Measurements from ENCODE around the gene IFI6.

The IFI6 gene

GRCh38 chr1:27669876-27670275, 2.1 kb downstream of the IFI6 start:
- H3K27ac ChIP-seq (ENCODE audit: low read depth, low read length) = no peak overlapping the region
- no peaks in the 10 kb centered on the region for H3K9me3 ChIP-seq (ENCODE audit: control insufficient read depth, insufficient read depth, low read length)
- H3K9ac ChIP-seq (ENCODE audit: low read depth, low read length) = no peak overlapping the region
- H3K36me3 ChIP-seq (ENCODE audit: control insufficient read depth, insufficient read depth, low read length) = no peaks in the 10 kb centered on the region
- H3K4me3 ChIP-seq (ENCODE audit: low read depth, low read length) = no peak overlapping the region
- 0 out of 2 replicates have a peak, but pooled peaks cover 3% of the 10 kb centered on the region for H3K4me1 ChIP-seq (ENCODE audit: control insufficient read depth, insufficient read depth, low read length)
- peaks cover 10% of the 10 kb centered on the region for H3K27me3 ChIP-seq (ENCODE audit: control insufficient read depth, insufficient read depth, low read length)

DNA sequence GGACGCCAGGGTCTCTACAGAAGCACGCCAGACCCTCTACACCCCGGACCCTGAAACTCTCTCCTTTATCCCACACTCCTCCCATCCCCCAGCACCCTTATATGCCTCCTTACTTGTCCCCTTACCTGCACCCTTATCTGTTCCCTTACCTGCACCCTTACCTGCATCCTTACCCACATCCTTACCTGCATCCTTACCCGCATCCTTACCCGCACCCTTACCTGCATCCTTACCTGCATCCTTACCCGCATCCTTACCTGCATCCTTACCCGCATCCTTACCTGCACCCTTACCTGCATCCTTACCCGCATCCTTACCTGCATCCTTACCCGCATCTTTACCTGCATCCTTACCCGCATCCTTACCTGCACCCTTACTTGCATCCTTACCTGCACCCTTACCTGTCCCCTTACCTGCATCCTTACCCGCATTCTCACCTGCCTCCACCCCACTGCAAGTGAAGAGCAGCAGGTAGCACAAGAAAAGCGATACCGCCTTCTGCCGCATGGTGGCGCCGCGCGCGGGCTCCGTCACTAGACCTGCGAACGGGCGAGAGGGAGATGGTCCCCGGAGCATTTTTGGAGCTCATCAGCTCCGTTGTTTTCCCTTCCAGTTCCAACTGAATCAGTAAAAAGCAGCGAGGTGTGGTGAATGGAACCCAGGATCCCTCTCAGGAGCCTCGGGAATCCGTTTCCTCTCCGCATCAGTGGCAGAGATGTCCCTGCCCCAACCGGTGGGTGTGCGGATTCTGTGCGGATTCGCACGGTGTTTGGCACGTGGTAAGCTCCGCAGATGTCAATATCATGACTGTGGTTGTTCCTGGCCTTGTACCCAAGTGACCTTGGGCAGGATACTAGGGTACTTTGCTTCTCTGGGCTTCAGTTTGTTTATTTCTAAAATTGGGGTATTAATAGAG, 2.9 kb downstream of the IFI6 start:
- no peaks in the 10 kb centered on the region for H3K9me3 ChIP-seq (ENCODE audit: control insufficient read depth, insufficient read depth, low read length)
- no peak overlapping the region for H3K9ac ChIP-seq (ENCODE audit: low read depth, low read length)
- peak overlapping the region; percentile 48 for H3K4me3 ChIP-seq (ENCODE audit: low read depth, low read length)
- peaks cover 10% of the 10 kb centered on the region for H3K27me3 ChIP-seq (ENCODE audit: control insufficient read depth, insufficient read depth, low read length)
- 0 out of 2 replicates have a peak, but pooled peaks cover 3% of the 10 kb centered on the region for H3K4me1 ChIP-seq (ENCODE audit: control insufficient read depth, insufficient read depth, low read length)
- no peak overlapping the region for H3K27ac ChIP-seq (ENCODE audit: low read depth, low read length)
- no peaks in the 10 kb centered on the region for H3K36me3 ChIP-seq (ENCODE audit: control insufficient read depth, insufficient read depth, low read length)

DNA sequence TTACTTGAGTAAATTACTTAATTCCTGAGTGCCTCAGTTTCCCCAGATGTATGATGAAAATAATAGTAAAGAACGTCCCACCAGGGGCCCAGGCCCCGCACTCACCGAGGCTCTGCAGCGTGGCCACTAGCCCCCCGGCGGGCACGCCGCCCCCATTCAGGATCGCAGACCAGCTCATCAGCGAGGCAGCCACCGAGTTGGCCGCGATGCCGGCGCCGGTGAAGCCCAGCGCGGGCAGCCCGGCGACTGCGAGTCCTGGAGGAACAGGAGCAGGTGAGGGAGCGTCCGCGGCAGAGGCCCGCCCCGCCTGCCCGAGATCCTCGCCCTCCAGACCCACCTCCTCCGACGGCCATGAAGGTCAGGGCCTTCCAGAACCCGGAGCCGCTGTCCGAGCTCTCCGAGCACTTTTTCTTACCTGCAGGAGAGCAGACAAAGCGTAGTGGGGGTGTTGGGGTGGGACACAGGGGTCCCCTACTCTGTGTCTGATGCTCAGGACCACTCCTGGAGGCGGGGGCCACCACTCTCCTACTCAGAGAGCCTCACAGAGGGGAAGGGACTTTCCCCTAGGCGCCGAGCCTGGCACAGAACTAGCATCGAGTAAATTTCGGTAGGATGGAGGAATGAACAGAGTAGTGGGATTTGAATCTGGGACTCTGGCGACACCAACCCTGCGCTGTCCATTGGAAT, 3.7 kb downstream of the IFI6 start:
- H3K27me3 ChIP-seq (ENCODE audit: control insufficient read depth, insufficient read depth, low read length) = peaks cover 10% of the 10 kb centered on the region
- no peak overlapping the region for H3K9ac ChIP-seq (ENCODE audit: low read depth, low read length)
- H3K9me3 ChIP-seq (ENCODE audit: control insufficient read depth, insufficient read depth, low read length) = no peaks in the 10 kb centered on the region
- no peak overlapping the region for H3K4me3 ChIP-seq (ENCODE audit: low read depth, low read length)
- no peaks in the 10 kb centered on the region for H3K36me3 ChIP-seq (ENCODE audit: control insufficient read depth, insufficient read depth, low read length)
- H3K27ac ChIP-seq (ENCODE audit: low read depth, low read length) = no peak overlapping the region
- 0 out of 2 replicates have a peak, but pooled peaks cover 3% of the 10 kb centered on the region for H3K4me1 ChIP-seq (ENCODE audit: control insufficient read depth, insufficient read depth, low read length)

DNA sequence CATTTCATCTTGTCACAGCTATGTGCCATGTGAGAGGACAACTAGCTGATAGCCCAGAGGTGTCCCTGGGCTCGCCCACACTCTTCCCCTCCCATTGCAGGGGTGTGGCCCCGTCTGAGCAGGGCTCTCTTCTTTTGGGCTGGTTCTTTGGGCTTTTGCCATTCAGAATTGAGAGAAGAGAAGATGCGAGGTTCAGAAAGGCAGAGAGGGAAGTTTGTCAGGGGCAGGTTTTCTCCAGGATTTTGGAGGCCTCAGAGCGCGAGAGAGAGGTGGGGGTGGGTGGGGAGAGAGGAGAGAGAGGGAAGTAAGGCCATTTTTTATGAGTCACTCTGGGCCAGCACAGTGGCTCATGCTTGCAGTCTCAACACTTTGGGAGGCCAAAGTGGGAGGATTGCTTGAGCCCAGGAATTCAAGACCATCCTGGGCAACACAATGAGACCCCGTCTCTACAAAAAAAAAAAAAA, 5.2 kb downstream of the IFI6 start:
- no peak overlapping the region for H3K9ac ChIP-seq (ENCODE audit: low read depth, low read length)
- peaks cover 7% of the 10 kb centered on the region for H3K4me1 ChIP-seq (ENCODE audit: control insufficient read depth, insufficient read depth, low read length)
- no peak overlapping the region for H3K27ac ChIP-seq (ENCODE audit: low read depth, low read length)
- peaks cover 10% of the 10 kb centered on the region for H3K27me3 ChIP-seq (ENCODE audit: control insufficient read depth, insufficient read depth, low read length)
- H3K9me3 ChIP-seq (ENCODE audit: control insufficient read depth, insufficient read depth, low read length) = no peaks in the 10 kb centered on the region
- H3K4me3 ChIP-seq (ENCODE audit: low read depth, low read length) = no peak overlapping the region
- H3K36me3 ChIP-seq (ENCODE audit: control insufficient read depth, insufficient read depth, low read length) = no peaks in the 10 kb centered on the region

DNA sequence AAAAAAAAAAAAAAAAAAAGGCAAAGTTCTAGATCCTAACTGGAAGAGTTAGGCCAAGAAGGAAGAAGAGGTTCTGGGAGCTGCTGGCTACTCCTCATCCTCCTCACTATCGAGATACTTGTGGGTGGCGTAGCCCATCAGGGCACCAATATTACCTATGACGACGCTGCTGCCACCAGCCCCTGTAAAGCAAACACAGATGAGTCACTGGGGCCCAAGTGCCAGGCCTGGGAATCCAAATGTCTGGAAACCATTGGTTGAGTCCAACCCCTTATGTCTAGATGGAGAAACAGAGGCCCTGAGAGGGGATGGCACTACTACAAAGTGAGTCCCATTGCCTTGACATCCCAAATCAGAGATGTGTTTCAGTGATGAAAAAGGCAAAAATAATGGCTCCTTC, 5.7 kb downstream of the IFI6 start:
- peaks cover 7% of the 10 kb centered on the region for H3K4me1 ChIP-seq (ENCODE audit: control insufficient read depth, insufficient read depth, low read length)
- no peaks in the 10 kb centered on the region for H3K9me3 ChIP-seq (ENCODE audit: control insufficient read depth, insufficient read depth, low read length)
- no peak overlapping the region for H3K9ac ChIP-seq (ENCODE audit: low read depth, low read length)
- H3K27me3 ChIP-seq (ENCODE audit: control insufficient read depth, insufficient read depth, low read length) = peaks cover 10% of the 10 kb centered on the region
- no peak overlapping the region for H3K4me3 ChIP-seq (ENCODE audit: low read depth, low read length)
- H3K27ac ChIP-seq (ENCODE audit: low read depth, low read length) = no peak overlapping the region
- H3K36me3 ChIP-seq (ENCODE audit: control insufficient read depth, insufficient read depth, low read length) = no peaks in the 10 kb centered on the region

DNA sequence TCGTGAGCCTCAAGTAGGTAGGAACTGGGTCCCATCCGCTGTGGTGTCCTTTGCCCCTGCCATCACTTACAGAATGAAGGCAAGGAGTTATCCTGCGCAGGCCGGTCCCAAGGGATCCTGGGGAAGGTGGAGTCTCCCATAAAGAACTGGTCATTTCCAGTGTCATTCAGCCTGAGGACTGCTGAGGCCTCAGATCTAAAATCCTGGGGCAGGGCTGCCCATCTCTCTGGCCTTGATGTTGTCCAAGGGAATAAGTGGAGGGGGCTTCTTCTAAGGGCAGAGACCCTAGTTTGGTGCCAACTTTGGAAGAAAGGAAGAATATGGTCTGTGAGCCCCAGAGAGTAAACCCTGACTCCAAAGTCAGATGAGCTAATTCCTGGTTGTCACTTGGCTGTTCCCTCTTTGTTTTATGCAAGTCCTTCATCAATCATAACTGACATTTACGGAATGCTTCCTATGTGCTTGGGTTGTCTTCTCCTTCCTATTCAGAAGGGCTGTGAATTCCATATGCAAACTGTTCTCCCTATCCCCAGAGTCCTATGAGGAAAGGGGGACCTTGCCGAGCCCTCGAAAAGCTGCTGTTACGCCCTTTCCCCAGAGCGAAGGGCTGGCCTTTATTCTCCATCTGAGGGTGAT, 6.9 kb downstream of the IFI6 start:
- no peaks in the 10 kb centered on the region for H3K9me3 ChIP-seq (ENCODE audit: control insufficient read depth, insufficient read depth, low read length)
- H3K36me3 ChIP-seq (ENCODE audit: control insufficient read depth, insufficient read depth, low read length) = no peaks in the 10 kb centered on the region
- H3K4me1 ChIP-seq (ENCODE audit: control insufficient read depth, insufficient read depth, low read length) = peaks cover 10% of the 10 kb centered on the region
- H3K27me3 ChIP-seq (ENCODE audit: control insufficient read depth, insufficient read depth, low read length) = peaks cover 10% of the 10 kb centered on the region
- H3K9ac ChIP-seq (ENCODE audit: low read depth, low read length) = no peak overlapping the region
- no peak overlapping the region for H3K4me3 ChIP-seq (ENCODE audit: low read depth, low read length)
- H3K27ac ChIP-seq (ENCODE audit: low read depth, low read length) = no peak overlapping the region

DNA sequence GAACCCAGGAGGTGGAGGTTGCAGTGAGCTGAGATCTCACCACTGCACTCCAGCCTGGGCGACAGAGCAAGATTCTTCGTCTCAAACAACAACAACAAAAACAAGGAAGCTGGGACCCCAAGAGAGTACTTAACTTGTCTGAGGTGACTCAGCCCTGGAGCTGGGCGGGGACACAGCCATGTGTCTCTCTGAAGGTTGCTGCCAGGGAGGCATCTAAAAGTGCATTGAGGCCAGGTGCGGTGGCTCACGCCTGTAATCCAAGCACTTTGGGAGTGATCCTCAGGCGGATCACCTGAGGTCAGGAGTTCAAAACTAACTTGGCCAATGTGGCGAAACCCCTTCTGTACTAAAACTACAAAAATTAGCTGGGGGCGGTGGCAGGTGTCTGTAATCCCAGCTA, 7.7 kb downstream of the IFI6 start:
- no peak overlapping the region for H3K9ac ChIP-seq (ENCODE audit: low read depth, low read length)
- H3K27me3 ChIP-seq (ENCODE audit: control insufficient read depth, insufficient read depth, low read length) = peaks cover 1% of the 10 kb centered on the region
- no peak overlapping the region for H3K4me3 ChIP-seq (ENCODE audit: low read depth, low read length)
- no peak overlapping the region for H3K27ac ChIP-seq (ENCODE audit: low read depth, low read length)
- H3K36me3 ChIP-seq (ENCODE audit: control insufficient read depth, insufficient read depth, low read length) = no peaks in the 10 kb centered on the region
- H3K9me3 ChIP-seq (ENCODE audit: control insufficient read depth, insufficient read depth, low read length) = no peaks in the 10 kb centered on the region
- peaks cover 13% of the 10 kb centered on the region for H3K4me1 ChIP-seq (ENCODE audit: control insufficient read depth, insufficient read depth, low read length)

GRCh38 chr1:27662707-27663393, 9.1 kb downstream of the IFI6 start:
- Histone ChIP-seq H3K4me3 (ENCODE audit: low read depth, low read length) (no peak overlapping the region), H3K4me1 (ENCODE audit: control insufficient read depth, insufficient read depth, low read length) (peaks cover 20% of the 10 kb centered on the region), H3K9ac (ENCODE audit: low read depth, low read length) (no peak overlapping the region), H3K27me3 (ENCODE audit: control insufficient read depth, insufficient read depth, low read length) (peaks cover 4% of the 10 kb centered on the region; the same call in 1 of the 2 replicates), H3K27ac (ENCODE audit: low read depth, low read length) (peak overlapping the region; percentile 55), H3K9me3 (ENCODE audit: control insufficient read depth, insufficient read depth, low read length) (no peaks in the 10 kb centered on the region), H3K36me3 (ENCODE audit: control insufficient read depth, insufficient read depth, low read length) (no peaks in the 10 kb centered on the region)

- Histone ChIP-seq H3K27ac (ENCODE audit: low read depth, low read length) (no peak overlapping the region), H3K27me3 (ENCODE audit: control insufficient read depth, insufficient read depth, low read length) (peaks cover 4% of the 10 kb centered on the region; the same call in 1 of the 2 replicates), H3K9me3 (ENCODE audit: control insufficient read depth, insufficient read depth, low read length) (no peaks in the 10 kb centered on the region), H3K4me3 (ENCODE audit: low read depth, low read length) (no peak overlapping the region), H3K9ac (ENCODE audit: low read depth, low read length) (no peak overlapping the region), H3K4me1 (ENCODE audit: control insufficient read depth, insufficient read depth, low read length) (peaks cover 20% of the 10 kb centered on the region), H3K36me3 (ENCODE audit: control insufficient read depth, insufficient read depth, low read length) (no peaks in the 10 kb centered on the region)
These were observed 9.7 kb downstream of the IFI6 start for GRCh38 chr1:27662261-27662660.

- Histone ChIP-seq H3K9me3 (ENCODE audit: control insufficient read depth, insufficient read depth, low read length) (no peaks in the 10 kb centered on the region), H3K4me3 (ENCODE audit: low read depth, low read length) (no peak overlapping the region), H3K36me3 (ENCODE audit: control insufficient read depth, insufficient read depth, low read length) (no peaks in the 10 kb centered on the region), H3K27ac (ENCODE audit: low read depth, low read length) (no peak overlapping the region), H3K27me3 (ENCODE audit: control insufficient read depth, insufficient read depth, low read length) (peaks cover 4% of the 10 kb centered on the region; the same call in 1 of the 2 replicates), H3K4me1 (ENCODE audit: control insufficient read depth, insufficient read depth, low read length) (peaks cover 20% of the 10 kb centered on the region), H3K9ac (ENCODE audit: low read depth, low read length) (no peak overlapping the region)
These were observed 10.4 kb downstream of the IFI6 start for GRCh38 chr1:27661412-27662075.
